Right lobe of liver (tissue), 6 donors: ENCODE results near the gene KPNA1. TPM values are rescaled to one million over a fixed set of nuclear protein-coding genes. Genes with fewer than 3 reads are reported as not detected.

Experiments
- ATAC-seq, 4 donors: fragments of 200-7000 bp; cut with Tn5 transposase; one replicate each; pipeline ENCODE4 v1.9.1; 2020; ENCODE audit warnings: mild to moderate bottlenecking in 4 of 4, moderate library complexity in 4 of 4
- DNase-seq, 3 donors: peaks; one replicate each; pipeline ENCODE4 v3.0.0-alpha.2; 2020
- H3K27ac ChIP-seq, 3 donors: fragments of 200-600 bp; one replicate each; pipeline ENCODE4 v1.8.0; 2022
- H3K27me3 ChIP-seq, 2 donors: fragments of 200-600 bp; one replicate each; pipeline ENCODE4 v1.8.0; 2022
- H3K36me3 ChIP-seq, 4 donors: fragments of 200-600 bp; sonication (generic) in 1 of 4; one replicate each; pipeline versions ENCODE4 v1.5.1 to v1.8.0; 2017 to 2022; ENCODE audit warnings: control low read depth in 1 of 4
- H3K4me1 ChIP-seq, 4 donors: fragments of 200-600 bp; sonication (generic) in 1 of 4; one replicate each; pipeline versions ENCODE4 v1.5.1 to v1.8.0; 2017 to 2022; ENCODE audit warnings: control low read depth in 1 of 4
- H3K4me3 ChIP-seq, 3 donors: fragments of 200-600 bp; one replicate each; pipeline ENCODE4 v1.8.0; 2022
- H3K9me3 ChIP-seq, 4 donors: fragments of 200-600 bp; sonication (generic) in 1 of 4; one replicate each; pipeline versions ENCODE4 v1.5.1 to v1.8.0; 2017 to 2022; ENCODE audit warnings: control low read depth in 1 of 4
- POLR2A ChIP-seq: fragments of 450-650 bp; IDR thresholded peaks from one replicate; pipeline ENCODE4 v1.6.1; 2017; ENCODE audit warnings: antibody characterized with exemption, mild to moderate bottlenecking
- WGBS: methylation state at CpG from one replicate; pipeline ENCODE4 v1.1.6; 2018; ENCODE audit warnings: low coverage, low lambda C conversion rate; ENCODE audit not compliant: insufficient coverage; ENCODE audit errors: missing lambda C conversion rate; 5-methylcytosine and 5-hydroxymethylcytosine counted together
- intact Hi-C, 2 donors: fragments of 100-400 bp; cut with DNase I; formaldehyde crosslinking; loops; one replicate each; pipeline versions ENCODE4 v1.11.2 to v1.14.1; 2022
- total RNA-seq, 6 experiments: library from RNA; depleted of rRNA in 2 of 6; stranded (reverse); fragments of >200 nt in 2 of 6; fragmentation: NEBNext Ultra II Directional in 3 of 6; extraction: Animal tissue kit (Norgen Biotek cat#: 25700) in 3 of 6; gene quantifications; one replicate each; pipeline versions ENCODE4 v1.1.0 to v1.2.4, GENCODE V29; 2016 to 2023
- TF ChIP-seq, protein P1 (sequence below), 4 donors: fragments of 200-600 bp in 3 of 4; fragments of 450-650 bp in 1 of 4; IDR thresholded peaks; one replicate each; pipeline versions ENCODE4 v1.5.1 to v1.8.0; 2016 to 2022; ENCODE audit warnings: antibody characterized with exemption in 4 of 4, mild to moderate bottlenecking in 2 of 4
- donor health status: DM: no; HTN: yes; CAD: no.
- donor health status: DM: no; HTN: no; CAD: no.
- donor health status: DM: no; HTN: no; CAD: no.
- donor health status: DM: no; HTN: yes; CAD: no.
- donor health status: DM: no; HTN: yes; CAD: no.

The KPNA1 gene
- total RNA-seq, 6 experiments from 2014 or later = 33.7 to 61.3 (median 51.2) TPM

DNA sequence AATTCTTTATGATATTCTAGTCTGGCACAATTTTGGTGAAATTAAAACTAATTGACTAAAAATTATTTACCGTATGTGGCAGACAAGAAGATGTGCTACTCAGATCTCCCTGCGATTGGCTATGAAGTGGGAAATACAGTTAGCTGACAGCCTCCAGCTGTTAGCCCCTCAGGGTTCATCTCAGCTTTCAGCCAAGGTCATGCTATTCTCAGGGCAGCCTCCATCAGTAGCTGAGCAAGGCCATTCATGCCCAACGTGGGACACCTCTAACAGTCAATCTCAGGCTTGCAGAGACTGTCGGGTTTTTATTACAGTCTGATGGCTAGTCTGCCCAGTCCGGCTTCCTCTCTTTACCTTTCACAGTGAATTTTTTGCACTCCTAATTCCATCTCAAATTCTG lies 42.6 kb upstream of the KPNA1 start:
- intact Hi-C loops = no loop called here
- H3K36me3 ChIP-seq = peaks cover 0 to 42% (median 31%) of the 10 kb centered on the region in 4 donors
- ATAC-seq = no peak
- DNase-seq = no peak
- no peaks in the 10 kb centered on the region for H3K27me3 ChIP-seq
- TF ChIP-seq POLR2A = no peak
- TF ChIP-seq, protein P1, sequence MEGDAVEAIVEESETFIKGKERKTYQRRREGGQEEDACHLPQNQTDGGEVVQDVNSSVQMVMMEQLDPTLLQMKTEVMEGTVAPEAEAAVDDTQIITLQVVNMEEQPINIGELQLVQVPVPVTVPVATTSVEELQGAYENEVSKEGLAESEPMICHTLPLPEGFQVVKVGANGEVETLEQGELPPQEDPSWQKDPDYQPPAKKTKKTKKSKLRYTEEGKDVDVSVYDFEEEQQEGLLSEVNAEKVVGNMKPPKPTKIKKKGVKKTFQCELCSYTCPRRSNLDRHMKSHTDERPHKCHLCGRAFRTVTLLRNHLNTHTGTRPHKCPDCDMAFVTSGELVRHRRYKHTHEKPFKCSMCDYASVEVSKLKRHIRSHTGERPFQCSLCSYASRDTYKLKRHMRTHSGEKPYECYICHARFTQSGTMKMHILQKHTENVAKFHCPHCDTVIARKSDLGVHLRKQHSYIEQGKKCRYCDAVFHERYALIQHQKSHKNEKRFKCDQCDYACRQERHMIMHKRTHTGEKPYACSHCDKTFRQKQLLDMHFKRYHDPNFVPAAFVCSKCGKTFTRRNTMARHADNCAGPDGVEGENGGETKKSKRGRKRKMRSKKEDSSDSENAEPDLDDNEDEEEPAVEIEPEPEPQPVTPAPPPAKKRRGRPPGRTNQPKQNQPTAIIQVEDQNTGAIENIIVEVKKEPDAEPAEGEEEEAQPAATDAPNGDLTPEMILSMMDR (IDR thresholded peaks at IDR 0.05) = no peak
- H3K27ac ChIP-seq = no peak overlapping the region
- H3K9me3 ChIP-seq = no peaks in the 10 kb centered on the region
- H3K4me1 ChIP-seq = peaks cover 0 to 32% (median 11%) of the 10 kb centered on the region in 4 donors
- 89% methylated on average over 5 of the region's 5 CpGs for WGBS
- no peak overlapping the region for H3K4me3 ChIP-seq

DNA sequence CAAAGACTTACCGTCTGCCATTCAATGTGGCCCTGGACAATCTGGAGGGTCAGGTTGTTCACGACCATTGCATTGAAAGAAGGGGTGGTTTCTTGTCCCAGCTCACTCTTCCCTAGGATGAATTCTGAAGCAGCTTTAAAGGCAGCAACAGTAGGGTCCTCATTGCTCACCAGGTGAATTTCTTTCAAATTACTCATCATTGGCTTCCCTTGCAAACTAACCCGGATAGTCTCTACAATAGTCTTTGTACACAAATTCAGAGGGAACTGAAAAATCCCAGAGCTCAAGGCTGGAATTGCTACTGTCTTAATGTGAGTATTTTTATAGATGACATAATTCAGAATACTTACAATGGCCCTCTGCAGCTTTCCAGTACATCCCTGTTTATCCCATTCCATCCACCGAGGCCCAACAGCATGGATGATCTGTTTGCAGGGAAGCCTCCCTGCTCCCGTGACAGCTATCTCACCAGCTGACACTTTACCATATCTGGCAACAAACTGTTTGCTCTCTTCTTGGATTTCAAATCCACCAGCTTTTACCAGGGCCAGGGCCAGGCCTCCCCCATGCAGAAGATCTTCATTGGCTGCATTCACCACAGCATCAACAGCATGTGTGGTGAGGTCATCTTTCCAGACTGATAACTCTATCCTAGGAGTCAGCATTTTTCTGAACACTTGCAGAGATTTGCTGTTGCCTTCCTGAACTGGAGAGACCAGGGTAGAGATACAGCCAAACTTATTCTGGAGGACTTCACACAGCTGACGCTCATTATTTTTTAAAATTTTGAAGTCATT lies 40.7 kb upstream of the KPNA1 start:
- intact Hi-C loops = no loop called here
- no peak for DNase-seq
- ATAC-seq = peak in 3 of 4 donors; percentile 31 to 67 (median 56)
- peaks cover 0 to 61% (median 41%) of the 10 kb centered on the region in 4 donors for H3K36me3 ChIP-seq
- H3K4me1 ChIP-seq = peaks cover 0 to 26% (median 10%) of the 10 kb centered on the region in 4 donors
- TF ChIP-seq, protein P1 (IDR thresholded peaks at IDR 0.05) = no peak
- no peak for TF ChIP-seq POLR2A
- no peak overlapping the region for H3K4me3 ChIP-seq
- WGBS = 85% methylated on average over 6 of the region's 6 CpGs
- peak overlapping the region in 1 of 3 donors; percentile 9 for H3K27ac ChIP-seq
- no peaks in the 10 kb centered on the region for H3K9me3 ChIP-seq
- no peaks in the 10 kb centered on the region for H3K27me3 ChIP-seq

DNA sequence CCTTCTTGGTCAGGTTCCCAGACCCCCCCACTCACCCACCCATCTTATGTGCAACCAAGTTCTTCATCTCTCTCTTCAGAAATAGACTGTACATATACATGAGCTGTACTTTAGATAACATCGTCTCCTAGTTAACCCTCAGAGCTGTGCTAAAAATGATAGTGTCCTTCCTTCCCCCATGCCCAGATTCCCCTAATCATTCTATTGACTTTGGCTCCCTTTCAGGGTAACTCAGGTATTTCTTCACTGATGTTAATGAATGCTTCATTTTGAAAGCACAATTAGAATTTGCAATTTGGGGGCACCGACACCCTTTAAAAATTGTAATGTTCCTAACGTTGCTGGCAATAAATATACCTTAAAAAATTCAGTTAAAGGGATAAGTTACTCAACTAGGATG lies 38.4 kb upstream of the KPNA1 start:
- peak in 3 of 4 donors; percentile 66 to 84 (median 79) for ATAC-seq
- Histone ChIP-seq H3K4me3 (no peak overlapping the region), H3K4me1 (peaks cover 0 to 17% (median 7%) of the 10 kb centered on the region in 4 donors), H3K9me3 (no peaks in the 10 kb centered on the region), H3K27ac (no peak overlapping the region), H3K27me3 (no peaks in the 10 kb centered on the region), H3K36me3 (peaks cover 0 to 79% (median 40%) of the 10 kb centered on the region in 4 donors)
- DNase-seq = no peak
- 32% methylated on average over 3 of the region's 3 CpGs for WGBS
- intact Hi-C loops = no loop called here
- TF ChIP-seq POLR2A = no peak
- TF ChIP-seq, protein P1 (IDR thresholded peaks at IDR 0.05) = no peak

DNA sequence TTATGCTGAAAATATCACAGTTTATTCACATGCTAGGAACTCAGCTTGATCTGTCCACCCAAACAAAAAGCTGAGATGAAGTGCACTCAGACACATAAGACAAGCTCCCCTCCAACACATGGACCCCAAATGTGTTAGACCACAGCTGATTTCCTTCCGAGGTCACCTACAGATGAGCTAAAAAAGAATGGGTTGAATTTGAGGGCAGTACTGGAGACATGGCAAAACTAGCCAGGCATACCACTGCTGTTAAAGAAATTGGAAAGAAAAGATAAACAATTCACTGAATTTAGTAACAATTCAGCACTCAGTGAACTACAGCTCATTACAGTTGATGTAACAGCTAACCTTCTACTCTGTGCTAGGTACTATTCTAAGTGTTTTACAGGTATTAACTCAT lies 33.9 kb upstream of the KPNA1 start:
- H3K27ac ChIP-seq = no peak overlapping the region
- ATAC-seq = no peak
- no peak for TF ChIP-seq POLR2A
- TF ChIP-seq, protein P1 (IDR thresholded peaks at IDR 0.05) = no peak
- peaks cover 0 to 9% (median 5%) of the 10 kb centered on the region in 4 donors for H3K4me1 ChIP-seq
- intact Hi-C loops = no loop called here
- H3K36me3 ChIP-seq = peaks cover 0 to 85% (median 37%) of the 10 kb centered on the region in 4 donors
- H3K4me3 ChIP-seq = no peak overlapping the region
- no peaks in the 10 kb centered on the region for H3K9me3 ChIP-seq
- H3K27me3 ChIP-seq = no peaks in the 10 kb centered on the region
- no peak for DNase-seq
- WGBS = no CpG with 5 or more reads among the region's 1 CpG
